Aorta (tissue), 4 donors: ENCODE data around the gene M1AP. TPM values are rescaled to one million over a fixed set of nuclear protein-coding genes. Genes with fewer than 3 reads are reported as not detected.

ENCODE experiments used
- polyA plus RNA-seq, 2 donors: library from polyadenylated mRNA; stranded (reverse); fragments of 200-250 nt; gene quantifications; one replicate each; pipeline ENCODE4 v1.2.3, GENCODE V29; 2013
- total RNA-seq, 2 donors: library from RNA; stranded (reverse); fragmentation: NEBNext Ultra II Directional; extraction: Animal tissue kit (Norgen Biotek cat#: 25700); gene quantifications; one replicate each; pipeline ENCODE4 v1.2.1, GENCODE V29; 2021
- donor health status: healthy with polysubstance abuse.
- donor health status: Bipolar disorder and iron deficiency.
- donor health status: DM: no; HTN: no; CAD: no.
- donor health status: DM: yes; HTN: yes; CAD: no.

Gene M1AP
- total and polyA plus RNA-seq, 4 donors = 1.3 TPM; not detected in 3

Other genes with a start within 250 kb of the M1AP start
- 1 to 10 TPM; 1.4 to 3.1 TPM for gene C2orf81, start 226.7 kb downstream of the M1AP start, total RNA-seq
- 1 to 10 TPM; 1.3 to 4.5 TPM for gene C2orf81, start 226.7 kb downstream of the M1AP start, polyA plus RNA-seq
- 10 to 100 TPM in 1 of 2 donors, 1 to 10 TPM in 1; 6.3 to 10.2 TPM for gene WDR54, start 226.6 kb downstream of the M1AP start, total RNA-seq
- 10 to 100 TPM in 1 of 2 donors, 1 to 10 TPM in 1; 6.5 to 19.9 TPM for gene WDR54, start 226.6 kb downstream of the M1AP start, polyA plus RNA-seq
- gene RTKN, start 206.4 kb downstream of the M1AP start, total RNA-seq = 10 to 100 TPM; 11.7 to 27.7 TPM
- 10 to 100 TPM; 10.3 to 19.5 TPM for gene RTKN, start 206.4 kb downstream of the M1AP start, polyA plus RNA-seq
- 10 to 100 TPM; 29.3 to 38.2 TPM for gene INO80B, start 193.2 kb downstream of the M1AP start, total RNA-seq
- 10 to 100 TPM; 18.2 to 60.9 TPM for gene INO80B, start 193.2 kb downstream of the M1AP start, polyA plus RNA-seq
- gene WBP1, start 189.9 kb downstream of the M1AP start, total RNA-seq = 10 to 100 TPM; 38.1 to 56.5 TPM
- 100 to 1,000 TPM in 1 of 2 donors, 10 to 100 TPM in 1; 59.2 to 149 TPM for gene WBP1, start 189.9 kb downstream of the M1AP start, polyA plus RNA-seq
- gene MOGS, start 182.9 kb downstream of the M1AP start, total RNA-seq = 10 to 100 TPM; 33.4 to 45.1 TPM
- 10 to 100 TPM; 13.8 to 36.2 TPM for gene MOGS, start 182.9 kb downstream of the M1AP start, polyA plus RNA-seq
- gene MRPL53, start 175.7 kb downstream of the M1AP start, total RNA-seq = 10 to 100 TPM; 56.6 to 63.1 TPM
- 10 to 100 TPM; 55.1 to 55.8 TPM for gene MRPL53, start 175.7 kb downstream of the M1AP start, polyA plus RNA-seq
- gene CCDC142, start 165.3 kb downstream of the M1AP start, total RNA-seq = 10 to 100 TPM; 16.1 to 26.0 TPM
- gene CCDC142, start 165.3 kb downstream of the M1AP start, polyA plus RNA-seq = 1 to 10 TPM; 3.4 to 9.3 TPM
- gene TTC31, start 165.2 kb downstream of the M1AP start, total RNA-seq = 10 to 100 TPM; 19.2 to 29.5 TPM
- 10 to 100 TPM in 1 of 2 donors, 1 to 10 TPM in 1; 4.0 to 18.4 TPM for gene TTC31, start 165.2 kb downstream of the M1AP start, polyA plus RNA-seq
- gene LBX2, start 148.7 kb downstream of the M1AP start, total RNA-seq = under 1 TPM; 0.75 to 0.87 TPM
- 1 to 10 TPM in 1 of 2 donors, under 1 TPM in 1; 0.88 to 1.7 TPM for gene LBX2, start 148.7 kb downstream of the M1AP start, polyA plus RNA-seq
- 10 to 100 TPM; 13.3 to 15.9 TPM for gene PCGF1, start 140.6 kb downstream of the M1AP start, total RNA-seq
- gene PCGF1, start 140.6 kb downstream of the M1AP start, polyA plus RNA-seq = 10 to 100 TPM in 1 of 2 donors, 1 to 10 TPM in 1; 8.0 to 17.5 TPM
- not detected for gene TLX2, start 133.9 kb downstream of the M1AP start, total RNA-seq
- not detected for gene TLX2, start 133.9 kb downstream of the M1AP start, polyA plus RNA-seq
- under 1 TPM in 1 of 2 donors, not detected in 1; 0.24 TPM for gene DQX1, start 122.1 kb downstream of the M1AP start, total RNA-seq
- 1 to 10 TPM in 1 of 2 donors, not detected in 1; 4.1 TPM for gene DQX1, start 122.1 kb downstream of the M1AP start, polyA plus RNA-seq
- 10 to 100 TPM; 73.0 to 85.4 TPM for gene AUP1, start 118.6 kb downstream of the M1AP start, total RNA-seq
- gene AUP1, start 118.6 kb downstream of the M1AP start, polyA plus RNA-seq = 100 to 1,000 TPM in 1 of 2 donors, 10 to 100 TPM in 1; 49.5 to 279 TPM
- gene HTRA2, start 118.4 kb downstream of the M1AP start, total RNA-seq = 10 to 100 TPM; 31.9 to 35.4 TPM
- gene HTRA2, start 118.4 kb downstream of the M1AP start, polyA plus RNA-seq = 10 to 100 TPM; 27.4 to 46.9 TPM
- 10 to 100 TPM; 18.9 to 27.1 TPM for gene LOXL3, start 94.4 kb downstream of the M1AP start, total RNA-seq
- 10 to 100 TPM in 1 of 2 donors, 1 to 10 TPM in 1; 6.4 to 16.9 TPM for gene LOXL3, start 94.4 kb downstream of the M1AP start, polyA plus RNA-seq
- gene DOK1, start 93.6 kb downstream of the M1AP start, total RNA-seq = 10 to 100 TPM; 18.2 to 19.6 TPM
- 10 to 100 TPM; 14.9 to 16.3 TPM for gene DOK1, start 93.6 kb downstream of the M1AP start, polyA plus RNA-seq
- 10 to 100 TPM in 1 of 2 donors, 1 to 10 TPM in 1; 7.7 to 10.8 TPM for gene SEMA4F, start 5.9 kb upstream of the M1AP start, total RNA-seq
- 1 to 10 TPM; 1.4 to 6.7 TPM for gene SEMA4F, start 5.9 kb upstream of the M1AP start, polyA plus RNA-seq
- gene HK2, start 185.8 kb upstream of the M1AP start, total RNA-seq = 10 to 100 TPM; 23.5 to 26.4 TPM
- 1 to 10 TPM; 1.1 to 4.3 TPM for gene HK2, start 185.8 kb upstream of the M1AP start, polyA plus RNA-seq